GM03348 (cell line): ENCODE measurements around the gene CXXC5.

Experiments used
- DNase-seq: peaks from one replicate; pipeline ENCODE4 v3.0.0; 2012; ENCODE audit warnings: low spot score

Gene CXXC5

GRCh38 chr5:139638736-139639618 lies 9.2 kb upstream of the CXXC5 start:
- no peak for DNase-seq

- DNase-seq: no peak
These were observed 8.3 kb upstream of the CXXC5 start for GRCh38 chr5:139639619-139640380.

GRCh38 chr5:139640421-139641115 lies 7.6 kb upstream of the CXXC5 start:
- DNase-seq: no peak

GRCh38 chr5:139641116-139642080 lies 6.8 kb upstream of the CXXC5 start:
- DNase-seq: no peak

GRCh38 chr5:139642213-139642612 lies 5.9 kb upstream of the CXXC5 start:
- no peak for DNase-seq

GRCh38 chr5:139642891-139643871 lies 5.0 kb upstream of the CXXC5 start:
- DNase-seq: no peak

GRCh38 chr5:139644001-139644456 lies 4.1 kb upstream of the CXXC5 start:
- no peak for DNase-seq

GRCh38 chr5:139644646-139645429 lies 3.3 kb upstream of the CXXC5 start:
- no peak for DNase-seq

- DNase-seq: no peak
These were observed 2.7 kb upstream of the CXXC5 start for GRCh38 chr5:139645430-139645871.

GRCh38 chr5:139646111-139646510 lies 2.0 kb upstream of the CXXC5 start:
- DNase-seq: no peak

GRCh38 chr5:139646912-139647505 lies 1.1 kb upstream of the CXXC5 start:
- DNase-seq: no peak

- DNase-seq: no peak
These were observed 494 bp upstream of the CXXC5 start for GRCh38 chr5:139647506-139648204.

GRCh38 chr5:139649082-139649991 lies 1.2 kb downstream of the CXXC5 start:
- DNase-seq: no peak

- DNase-seq: peak; percentile 50
These were observed 2.0 kb downstream of the CXXC5 start for GRCh38 chr5:139650031-139650688.

- no peak for DNase-seq
These were observed 2.5 kb downstream of the CXXC5 start for GRCh38 chr5:139650689-139651042.

GRCh38 chr5:139651043-139651834 lies 3.1 kb downstream of the CXXC5 start:
- DNase-seq: peak; percentile 69
